ENCODE measurements around the gene MRPL14. TPM values are rescaled to one million over a fixed set of nuclear protein-coding genes. Genes with fewer than 3 reads are reported as not detected.
A peak's percentile ranks its signal among the peaks of the same experiment; 100 is the strongest.
"Not testable (repeated sequence)": the region's sequence is repeated elsewhere in the genome, so short reads cannot be mapped to it uniquely, and the experiment has no call there.

Gene MRPL14
- total RNA-seq, 1 donor from 2014 or later, result 32.3 TPM

GRCh38 chr6:44149369-44150012, 22.2 kb upstream of the MRPL14 start:
- no peak for DNase-seq

GRCh38 chr6:44148306-44148705, 21.1 kb upstream of the MRPL14 start:
- no peak for DNase-seq

GRCh38 chr6:44147256-44147655, 20.0 kb upstream of the MRPL14 start:
- no peak for DNase-seq

- no peak for DNase-seq
These were observed 19.4 kb upstream of the MRPL14 start for GRCh38 chr6:44146685-44147084.

- DNase-seq, result no peak
These were observed 18.6 kb upstream of the MRPL14 start for GRCh38 chr6:44145839-44146238.

- not testable (repeated sequence) for DNase-seq
These were observed 17.3 kb upstream of the MRPL14 start for GRCh38 chr6:44144536-44144935.

GRCh38 chr6:44143731-44144130, 16.5 kb upstream of the MRPL14 start:
- DNase-seq, result no peak

GRCh38 chr6:44142835-44143234, 15.6 kb upstream of the MRPL14 start:
- no peak for DNase-seq

- DNase-seq, result no peak
These were observed 12.1 kb upstream of the MRPL14 start for GRCh38 chr6:44139351-44139743.

- DNase-seq, result no peak
These were observed 11.6 kb upstream of the MRPL14 start for GRCh38 chr6:44138717-44139350.

GRCh38 chr6:44135875-44136274, 8.6 kb upstream of the MRPL14 start:
- DNase-seq, result no peak

- peak; percentile 79 for DNase-seq
These were observed 8.0 kb upstream of the MRPL14 start for GRCh38 chr6:44135173-44135758.

GRCh38 chr6:44133981-44134711, 6.9 kb upstream of the MRPL14 start:
- DNase-seq, result no peak

- peak; percentile 78 for DNase-seq
These were observed 6.0 kb upstream of the MRPL14 start for GRCh38 chr6:44133003-44133931.

- DNase-seq, result no peak
These were observed 5.2 kb upstream of the MRPL14 start for GRCh38 chr6:44132476-44132875.

GRCh38 chr6:44131892-44132291, 4.6 kb upstream of the MRPL14 start:
- no peak for DNase-seq

- DNase-seq, result no peak
These were observed 2.6 kb upstream of the MRPL14 start for GRCh38 chr6:44129841-44130322.

GRCh38 chr6:44128020-44128917, 1.0 kb upstream of the MRPL14 start:
- DNase-seq, result no peak

- DNase-seq, result peak; percentile 77
These were observed 717 bp downstream of the MRPL14 start for GRCh38 chr6:44126320-44127149.

GRCh38 chr6:44123544-44123943, 3.7 kb downstream of the MRPL14 start:
- DNase-seq, result no peak
